Body of pancreas (tissue), 4 donors: Measurements from ENCODE around the gene IL19. TPM values are rescaled to one million over a fixed set of nuclear protein-coding genes. Genes with fewer than 3 reads are reported as not detected.
A peak's percentile ranks its signal among the peaks of the same experiment; 100 is the strongest.
"Not testable (repeated sequence)": the region's sequence is repeated elsewhere in the genome, so short reads cannot be mapped to it uniquely, and the experiment has no call there.

Source experiments
- ATAC-seq: fragments of 150-250 bp; one replicate; pipeline ENCODE4 v1.9.1; 2016
- DNase-seq, 4 donors: peaks; one replicate each; pipeline ENCODE4 v3.0.0-alpha.2; 2019
- H3K27ac ChIP-seq, 4 donors: fragments of 200-600 bp; sonication (generic); 1 replicate in 3 of 4; 2 replicates in 1 of 4; pipeline versions ENCODE4 v1.5.1 to v1.6.1; 2016 to 2019; ENCODE audit warnings: mild to moderate bottlenecking in 1 of 4, mixed read lengths in 1 of 4, moderate library complexity in 1 of 4
- H3K27me3 ChIP-seq, 2 donors: fragments of 200-600 bp; sonication (generic); one replicate each; pipeline ENCODE4 v1.6.0; 2016; ENCODE audit warnings: mild to moderate bottlenecking in 1 of 2
- H3K36me3 ChIP-seq, 2 donors: fragments of 200-600 bp; sonication (generic); replicated peaks in 1 of 2; 2 replicates each; pipeline ENCODE4 v1.5.1; 2016; ENCODE audit warnings: low read depth in 2 of 2; ENCODE audit not compliant: insufficient read depth in 1 of 2
- H3K4me1 ChIP-seq: fragments of 200-600 bp; sonication (generic); one replicate; pipeline ENCODE4 v1.6.0; 2016
- H3K4me3 ChIP-seq, 2 donors: fragments of 200-600 bp; sonication (generic); 1 replicate in 1 of 2; 2 replicates in 1 of 2; pipeline ENCODE4 v1.5.1; 2016 to 2019
- H3K9me3 ChIP-seq, 3 donors: fragments of 200-600 bp; sonication (generic); 1 replicate in 2 of 3; 2 replicates in 1 of 3; pipeline ENCODE4 v1.5.1; 2016
- POLR2A ChIP-seq, 3 donors: fragments of 450-650 bp; IDR thresholded peaks; one replicate each; pipeline ENCODE4 v1.6.1; 2016; ENCODE audit warnings: antibody characterized with exemption in 3 of 3, mild to moderate bottlenecking in 2 of 3
- WGBS, 2 donors: methylation state at CpG; one replicate each; pipeline ENCODE4 v1.1.5; 2017; 5-methylcytosine and 5-hydroxymethylcytosine counted together
- intact Hi-C: fragments of 100-400 bp; cut with DNase I; formaldehyde crosslinking; loops from one replicate; pipeline ENCODE4 v1.15.1; 2023
- total RNA-seq, 2 donors: library from RNA; depleted of rRNA; stranded (reverse); fragments of >200 nt; gene quantifications; one replicate each; pipeline ENCODE4 v1.1.0, GENCODE V29; 2016
- TF ChIP-seq, protein P1 (sequence below), 7 experiments: fragments of 450-650 bp in 4 of 7; fragments of 200-600 bp in 3 of 7; sonication (generic) in 3 of 7; IDR thresholded peaks; one replicate each; pipeline ENCODE4 v1.5.1; 2016 to 2019; ENCODE audit warnings: antibody characterized with exemption in 7 of 7

Gene IL19
- total RNA-seq, 2 donors from 2014 or later = not detected

GRCh38 chr1:206772243-206772937 lies 1.8 kb downstream of the IL19 start, which contains the start of gene IL10:
Gene IL10 (minus strand): TSS chr1:206772494. CDS start chr1:206772435, 59 bp downstream.
- TF ChIP-seq, protein P1, sequence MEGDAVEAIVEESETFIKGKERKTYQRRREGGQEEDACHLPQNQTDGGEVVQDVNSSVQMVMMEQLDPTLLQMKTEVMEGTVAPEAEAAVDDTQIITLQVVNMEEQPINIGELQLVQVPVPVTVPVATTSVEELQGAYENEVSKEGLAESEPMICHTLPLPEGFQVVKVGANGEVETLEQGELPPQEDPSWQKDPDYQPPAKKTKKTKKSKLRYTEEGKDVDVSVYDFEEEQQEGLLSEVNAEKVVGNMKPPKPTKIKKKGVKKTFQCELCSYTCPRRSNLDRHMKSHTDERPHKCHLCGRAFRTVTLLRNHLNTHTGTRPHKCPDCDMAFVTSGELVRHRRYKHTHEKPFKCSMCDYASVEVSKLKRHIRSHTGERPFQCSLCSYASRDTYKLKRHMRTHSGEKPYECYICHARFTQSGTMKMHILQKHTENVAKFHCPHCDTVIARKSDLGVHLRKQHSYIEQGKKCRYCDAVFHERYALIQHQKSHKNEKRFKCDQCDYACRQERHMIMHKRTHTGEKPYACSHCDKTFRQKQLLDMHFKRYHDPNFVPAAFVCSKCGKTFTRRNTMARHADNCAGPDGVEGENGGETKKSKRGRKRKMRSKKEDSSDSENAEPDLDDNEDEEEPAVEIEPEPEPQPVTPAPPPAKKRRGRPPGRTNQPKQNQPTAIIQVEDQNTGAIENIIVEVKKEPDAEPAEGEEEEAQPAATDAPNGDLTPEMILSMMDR (IDR thresholded peaks at IDR 0.05) = no peak
- peak in 1 of 3 donors; percentile 31 for TF ChIP-seq POLR2A (IDR thresholded peaks at IDR 0.05)
- peak in 2 of 4 donors; percentile 18 to 56 for DNase-seq
- H3K36me3 ChIP-seq = no peaks in the 10 kb centered on the region
- no peaks in the 10 kb centered on the region for H3K27me3 ChIP-seq
- intact Hi-C loops = no loop called here
- H3K4me1 ChIP-seq = peaks cover 6% of the 10 kb centered on the region
- H3K9me3 ChIP-seq = no peaks in the 10 kb centered on the region
- peak within 1 kb of the TSS in 1 of 4 donors; percentile 41 for H3K27ac ChIP-seq
- no peak within 1 kb of the TSS for H3K4me3 ChIP-seq
- ATAC-seq = no peak
- 79 to 91% methylated on average over 8 of the region's 8 CpGs for WGBS, 2 donors

DNA sequence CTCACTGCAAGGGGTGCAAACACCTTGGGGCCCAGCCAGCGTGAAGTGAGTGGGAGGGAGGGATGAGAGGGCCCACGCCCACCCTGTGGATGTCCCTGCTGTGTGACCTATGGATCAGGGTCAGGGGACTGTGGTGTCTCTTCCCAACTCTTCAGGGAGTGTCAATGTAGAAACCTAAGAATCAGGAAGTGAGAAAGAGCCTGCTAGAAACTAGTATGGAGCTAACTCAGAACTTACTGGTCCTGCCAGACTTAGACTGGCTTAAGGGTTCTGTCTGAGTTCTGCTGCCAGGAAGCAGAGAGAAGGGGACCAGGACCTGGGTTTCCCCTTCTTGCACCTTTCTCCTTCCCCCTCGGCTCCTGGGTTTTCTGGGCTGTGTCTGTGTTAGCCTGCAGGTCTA lies 3.5 kb downstream of the IL19 start:
- Histone ChIP-seq H3K4me3 (no peak overlapping the region), H3K36me3 (no peaks in the 10 kb centered on the region), H3K4me1 (peaks cover 6% of the 10 kb centered on the region), H3K9me3 (no peaks in the 10 kb centered on the region), H3K27me3 (no peaks in the 10 kb centered on the region), H3K27ac (no peak overlapping the region)
- ATAC-seq = no peak
- WGBS, 2 donors = 50 to 79% methylated on average over 1 to 3 of the region's 3 CpGs
- intact Hi-C loops = no loop called here
- no peak for DNase-seq
- TF ChIP-seq POLR2A (IDR thresholded peaks at IDR 0.05) = no peak
- TF ChIP-seq, protein P1 (IDR thresholded peaks at IDR 0.05) = no peak

GRCh38 chr1:206776229-206776628 lies 5.7 kb downstream of the IL19 start:
- intact Hi-C loops = no loop called here
- ATAC-seq = no peak
- Histone ChIP-seq H3K27me3 (no peaks in the 10 kb centered on the region), H3K27ac (no peak overlapping the region), H3K36me3 (no peaks in the 10 kb centered on the region), H3K4me3 (no peak overlapping the region), H3K4me1 (no peaks in the 10 kb centered on the region), H3K9me3 (no peaks in the 10 kb centered on the region)
- 62 to 74% methylated on average over 4 of the region's 4 CpGs for WGBS, 2 donors
- DNase-seq = no peak
- TF ChIP-seq POLR2A (IDR thresholded peaks at IDR 0.05) = no peak
- TF ChIP-seq, protein P1 (IDR thresholded peaks at IDR 0.05) = no peak

GRCh38 chr1:206778031-206778430 lies 7.5 kb downstream of the IL19 start:
- Histone ChIP-seq H3K27ac (no peak overlapping the region), H3K27me3 (no peaks in the 10 kb centered on the region), H3K4me1 (no peaks in the 10 kb centered on the region), H3K4me3 (no peak overlapping the region), H3K36me3 (no peaks in the 10 kb centered on the region), H3K9me3 (no peaks in the 10 kb centered on the region)
- TF ChIP-seq, protein P1 (IDR thresholded peaks at IDR 0.05) = no peak
- TF ChIP-seq POLR2A (IDR thresholded peaks at IDR 0.05) = no peak
- DNase-seq (no peak), ATAC-seq (no peak)
- WGBS, 2 donors = 77 to 83% methylated on average over 7 of the region's 7 CpGs
- intact Hi-C loops = no loop called here

GRCh38 chr1:206778911-206779310 lies 8.3 kb downstream of the IL19 start:
- H3K9me3 ChIP-seq, H3K4me3 ChIP-seq, H3K4me1 ChIP-seq, ATAC-seq, DNase-seq, intact Hi-C loops, H3K27me3 ChIP-seq, H3K36me3 ChIP-seq, H3K27ac ChIP-seq: not testable (repeated sequence)
- WGBS, 2 donors = 75 to 76% methylated on average over 6 of the region's 6 CpGs
